ENCODE measurements around the gene ZFYVE19. TPM values are rescaled to one million over a fixed set of nuclear protein-coding genes. Genes with fewer than 3 reads are reported as not detected.

ZFYVE19 gene
- total and polyA plus RNA-seq, 2 donors from 2014 or later = 18.7 to 37.5 TPM

- H3K36me3 ChIP-seq (ENCODE audit: control insufficient read depth in 2 of 3, insufficient read depth in 3 of 3, low read length in 3 of 3) = no peaks in the 10 kb centered on the region
- FAIRE-seq (no peak), DNase-seq (peak in 1 of 5 donors; percentile 33)
- no peaks in the 10 kb centered on the region for H3K27me3 ChIP-seq (ENCODE audit: control insufficient read depth, insufficient read depth, low read length)
- peaks cover 0 to 4% (median 0%) of the 10 kb centered on the region in 3 donors for H3K4me1 ChIP-seq (ENCODE audit: control insufficient read depth in 2 of 3, insufficient read depth in 2 of 3, low read depth in 1 of 3, low read length in 3 of 3)
- no peak overlapping the region for H3K4me3 ChIP-seq (ENCODE audit: low read length in 3 of 3)
- no peak overlapping the region for H3K9ac ChIP-seq (ENCODE audit: low read length in 3 of 3)
- intact Hi-C loops (cut with DNase I) = no loop called here
- TF ChIP-seq CTCF (IDR thresholded peaks at IDR 0.05; ENCODE audit: borderline replicate concordance, extremely low read depth, insufficient read depth) = no peak
- H3K27ac ChIP-seq (ENCODE audit: low read depth in 2 of 2, low read length in 2 of 2) = no peak overlapping the region
- no peaks in the 10 kb centered on the region for H3K9me3 ChIP-seq (ENCODE audit: control insufficient read depth in 2 of 3, insufficient read depth in 1 of 3, low read length in 3 of 3)
Measured at GRCh38 chr15:40829115-40829514, 22.2 kb downstream of the ZFYVE19 start.

- intact Hi-C loops (cut with DNase I) = no loop called here
- DNase-seq (no peak), FAIRE-seq (no peak)
- Histone ChIP-seq H3K9me3 (ENCODE audit: control insufficient read depth in 2 of 3, insufficient read depth in 1 of 3, low read length in 3 of 3) (no peaks in the 10 kb centered on the region), H3K36me3 (ENCODE audit: control insufficient read depth in 2 of 3, insufficient read depth in 3 of 3, low read length in 3 of 3) (no peaks in the 10 kb centered on the region), H3K4me1 (ENCODE audit: control insufficient read depth in 2 of 3, insufficient read depth in 2 of 3, low read depth in 1 of 3, low read length in 3 of 3) (peaks cover 0 to under 1% (median 0%) of the 10 kb centered on the region in 3 donors), H3K9ac (ENCODE audit: low read length in 3 of 3) (no peak overlapping the region), H3K4me3 (ENCODE audit: low read length in 3 of 3) (no peak overlapping the region), H3K27me3 (ENCODE audit: control insufficient read depth, insufficient read depth, low read length) (no peaks in the 10 kb centered on the region), H3K27ac (ENCODE audit: low read depth in 2 of 2, low read length in 2 of 2) (no peak overlapping the region)
- TF ChIP-seq CTCF (IDR thresholded peaks at IDR 0.05; ENCODE audit: borderline replicate concordance, extremely low read depth, insufficient read depth) = no peak
Measured at GRCh38 chr15:40830884-40831283, 24.0 kb downstream of the ZFYVE19 start.

- no peak overlapping the region for H3K27ac ChIP-seq (ENCODE audit: low read depth in 2 of 2, low read length in 2 of 2)
- H3K9ac ChIP-seq (ENCODE audit: low read length in 3 of 3) = no peak overlapping the region
- intact Hi-C loops (cut with DNase I) = no loop called here
- H3K27me3 ChIP-seq (ENCODE audit: control insufficient read depth, insufficient read depth, low read length) = no peaks in the 10 kb centered on the region
- H3K4me1 ChIP-seq (ENCODE audit: control insufficient read depth in 2 of 3, insufficient read depth in 2 of 3, low read depth in 1 of 3, low read length in 3 of 3) = no peaks in the 10 kb centered on the region
- FAIRE-seq = no peak
- no peak for TF ChIP-seq CTCF (IDR thresholded peaks at IDR 0.05; ENCODE audit: borderline replicate concordance, extremely low read depth, insufficient read depth)
- no peaks in the 10 kb centered on the region for H3K36me3 ChIP-seq (ENCODE audit: control insufficient read depth in 2 of 3, insufficient read depth in 3 of 3, low read length in 3 of 3)
- no peak overlapping the region for H3K4me3 ChIP-seq (ENCODE audit: low read length in 3 of 3)
- no peaks in the 10 kb centered on the region for H3K9me3 ChIP-seq (ENCODE audit: control insufficient read depth in 2 of 3, insufficient read depth in 1 of 3, low read length in 3 of 3)
- peak in 1 of 5 donors; percentile 8 for DNase-seq
Measured at GRCh38 chr15:40831861-40832260, 25.0 kb downstream of the ZFYVE19 start.

- Histone ChIP-seq H3K36me3 (ENCODE audit: control insufficient read depth in 2 of 3, insufficient read depth in 3 of 3, low read length in 3 of 3) (no peaks in the 10 kb centered on the region), H3K27me3 (ENCODE audit: control insufficient read depth, insufficient read depth, low read length) (no peaks in the 10 kb centered on the region), H3K27ac (ENCODE audit: low read depth in 2 of 2, low read length in 2 of 2) (no peak overlapping the region), H3K9me3 (ENCODE audit: control insufficient read depth in 2 of 3, insufficient read depth in 1 of 3, low read length in 3 of 3) (no peaks in the 10 kb centered on the region), H3K4me1 (ENCODE audit: control insufficient read depth in 2 of 3, insufficient read depth in 2 of 3, low read depth in 1 of 3, low read length in 3 of 3) (no peaks in the 10 kb centered on the region), H3K4me3 (ENCODE audit: low read length in 3 of 3) (no peak overlapping the region), H3K9ac (ENCODE audit: low read length in 3 of 3) (no peak overlapping the region)
- DNase-seq (peak in 1 of 5 donors; percentile 26), FAIRE-seq (no peak)
- intact Hi-C loops (cut with DNase I) = no loop called here
- TF ChIP-seq CTCF (IDR thresholded peaks at IDR 0.05; ENCODE audit: borderline replicate concordance, extremely low read depth, insufficient read depth) = no peak
Measured at GRCh38 chr15:40832903-40833302, 26.0 kb downstream of the ZFYVE19 start.

All from kidney (tissue), 14 donors.